GM18517 (cell line): ENCODE results near the gene CNN1.
A peak's percentile ranks its signal among the peaks of the same experiment; 100 is the strongest.

Experiments
- ATAC-seq: cut with Tn5 transposase; IDR thresholded peaks from one replicate; pipeline ENCODE4 v1.9.1; 2021; ENCODE audit warnings: mild to moderate bottlenecking, moderate library complexity; ENCODE audit not compliant: unreplicated experiment

CNN1 gene

GRCh38 chr19:11538232-11539036, at the start of gene CNN1:
CNN1 (plus strand) TSS chr19:11538851; CDS start chr19:11538928, 77 bp downstream.
- no peak for ATAC-seq

DNA sequence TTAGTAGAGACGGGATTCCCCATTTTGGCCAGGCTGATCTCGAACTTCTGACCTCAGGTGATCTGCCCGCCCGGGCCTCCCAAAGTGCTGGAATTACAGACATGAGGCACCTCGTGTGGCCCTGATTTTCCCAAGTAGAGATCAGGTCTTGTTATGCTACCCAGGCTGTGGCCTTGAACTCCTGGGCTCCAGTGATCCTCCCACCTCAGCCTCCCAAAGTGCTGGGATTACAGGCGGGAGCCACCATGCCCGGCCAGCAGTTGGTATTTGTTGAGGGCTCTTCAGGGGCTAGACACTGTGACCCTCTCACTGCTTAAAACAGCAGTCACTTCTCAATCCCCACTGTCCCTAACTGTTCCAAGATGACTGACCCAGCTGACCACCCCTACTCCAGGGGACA, 49.3 kb upstream of the CNN1 start:
- ATAC-seq: no peak

DNA sequence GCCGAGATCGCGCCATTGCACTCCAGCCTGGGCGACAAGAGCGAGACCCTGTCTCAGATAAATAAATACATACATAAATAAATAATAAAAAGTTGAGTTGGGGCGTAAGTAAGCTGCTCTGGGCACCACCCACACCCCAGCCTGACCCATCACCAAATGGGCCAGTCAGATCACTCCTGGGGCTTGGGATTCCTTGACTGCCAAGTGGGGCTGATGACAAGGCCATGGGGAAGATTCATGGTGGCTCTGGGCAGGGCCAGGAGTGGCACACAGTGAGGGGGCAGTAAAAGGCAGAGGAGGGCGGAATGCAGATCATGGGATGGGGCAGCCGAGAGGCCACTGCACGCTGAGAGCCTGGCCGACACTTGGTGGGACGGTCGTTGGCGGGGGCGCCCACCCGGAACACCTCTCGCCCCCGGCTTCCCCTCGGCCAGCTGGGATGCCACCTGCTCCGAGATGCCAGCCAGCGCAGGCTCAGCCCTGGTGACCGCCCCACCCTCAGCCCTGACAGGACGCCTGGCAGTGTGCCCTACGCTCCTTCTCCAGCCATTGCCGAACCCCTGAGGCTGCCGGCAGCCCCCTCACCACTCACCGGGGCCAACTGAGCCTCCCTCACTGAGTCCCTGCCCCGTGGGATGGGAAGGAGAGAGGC, 43.9 kb upstream of the CNN1 start:
- ATAC-seq: no peak

GRCh38 chr19:11495481-11495880, 43.2 kb upstream of the CNN1 start:
- no peak for ATAC-seq

DNA sequence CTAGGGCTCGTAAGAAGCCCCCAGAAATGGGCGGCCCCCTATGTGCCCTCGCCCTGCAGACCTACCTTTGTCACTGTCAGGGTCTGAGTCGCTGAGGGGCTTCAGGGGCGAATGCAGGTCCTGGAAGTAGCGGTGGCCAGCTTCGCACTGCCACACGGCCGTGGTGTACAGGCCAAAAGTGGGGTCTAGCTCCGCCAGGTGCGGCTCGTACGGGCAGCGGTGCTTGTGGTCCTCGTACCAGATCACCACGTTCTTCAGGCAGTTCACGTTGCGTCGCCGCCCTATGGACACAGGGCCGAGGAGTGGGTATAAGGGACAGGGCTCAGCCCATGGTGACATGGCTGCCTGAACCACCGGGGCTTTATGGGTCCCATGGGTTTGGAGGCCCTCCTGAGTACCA, 42.8 kb upstream of the CNN1 start:
- no peak for ATAC-seq

- ATAC-seq: no peak
Observed at GRCh38 chr19:11496391-11497163, 42.1 kb upstream of the CNN1 start.

DNA sequence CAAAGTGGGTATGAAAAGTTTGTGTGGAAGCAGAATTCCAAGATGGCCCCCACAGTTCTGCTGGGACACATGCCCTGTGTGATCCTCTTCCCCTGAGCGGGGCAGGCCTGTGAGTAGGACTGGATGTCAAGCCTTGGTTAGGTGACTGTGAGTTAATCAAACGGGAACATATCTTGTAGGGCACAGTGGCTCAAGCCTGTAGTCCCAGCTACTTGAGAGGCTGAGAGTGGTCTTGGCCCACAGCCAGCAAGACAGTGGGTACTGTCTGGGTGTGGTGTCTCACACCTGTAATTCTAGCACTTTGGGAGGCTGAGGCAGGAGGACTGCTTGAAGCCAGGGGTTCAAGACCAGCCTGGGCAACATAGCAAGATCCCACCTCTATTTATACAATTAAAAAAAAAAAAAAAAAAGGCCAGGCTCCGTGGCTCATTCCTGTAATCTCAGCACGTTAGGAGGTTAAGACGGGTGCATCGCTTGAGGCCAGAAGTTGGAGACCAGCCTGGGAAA, 39.4 kb upstream of the CNN1 start:
- no peak for ATAC-seq

DNA sequence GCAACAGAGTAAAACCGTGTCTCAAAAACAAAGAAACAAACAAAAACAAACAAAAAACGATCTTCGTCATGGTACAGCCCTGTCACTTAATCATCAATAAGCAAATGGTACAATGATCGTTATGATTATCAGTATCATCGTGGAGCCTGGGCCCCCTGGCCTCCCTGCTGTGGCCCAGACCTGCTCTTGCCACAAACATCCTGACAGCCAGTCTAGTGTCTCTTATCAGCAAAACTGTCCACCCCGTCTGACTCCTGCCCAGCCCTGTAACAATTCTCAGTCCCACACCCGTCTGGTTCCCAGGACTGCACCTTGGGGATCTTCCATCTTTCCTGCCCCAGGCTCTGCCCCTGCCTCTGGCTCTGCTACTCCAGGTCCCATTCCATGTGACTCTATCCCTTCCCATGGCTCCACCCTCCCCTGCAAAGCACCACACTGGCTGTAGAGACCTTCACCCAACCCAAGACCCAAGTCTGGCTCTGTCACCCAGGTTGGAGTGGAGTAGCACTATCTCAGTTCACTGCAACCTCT, 38.7 kb upstream of the CNN1 start:
- ATAC-seq: no peak

DNA sequence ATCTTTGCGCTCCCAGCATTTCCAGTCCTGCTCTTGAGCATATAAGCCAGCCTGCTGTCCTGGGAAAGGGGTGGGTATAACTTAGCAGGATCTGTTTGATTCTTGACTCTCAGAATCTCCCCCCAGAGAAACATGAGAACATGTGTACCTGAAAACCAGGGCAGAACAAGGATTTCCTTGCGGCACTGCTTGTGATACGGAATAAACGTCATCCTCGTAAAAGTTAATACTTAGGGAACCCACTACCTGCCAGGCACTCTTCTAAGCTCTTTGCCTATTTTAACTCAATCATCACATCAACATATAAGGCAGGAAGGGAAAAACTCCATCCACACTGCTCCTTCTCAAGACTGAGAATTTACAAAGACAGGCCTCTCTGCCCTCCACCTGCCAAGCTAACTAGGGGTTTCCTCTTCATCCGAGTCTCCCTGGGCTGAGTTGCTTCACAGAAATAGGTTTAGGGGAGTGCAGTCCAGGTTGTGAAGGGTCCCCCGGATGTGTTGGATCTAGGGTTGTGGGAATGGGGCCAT, 34.1 kb upstream of the CNN1 start:
- no peak for ATAC-seq

DNA sequence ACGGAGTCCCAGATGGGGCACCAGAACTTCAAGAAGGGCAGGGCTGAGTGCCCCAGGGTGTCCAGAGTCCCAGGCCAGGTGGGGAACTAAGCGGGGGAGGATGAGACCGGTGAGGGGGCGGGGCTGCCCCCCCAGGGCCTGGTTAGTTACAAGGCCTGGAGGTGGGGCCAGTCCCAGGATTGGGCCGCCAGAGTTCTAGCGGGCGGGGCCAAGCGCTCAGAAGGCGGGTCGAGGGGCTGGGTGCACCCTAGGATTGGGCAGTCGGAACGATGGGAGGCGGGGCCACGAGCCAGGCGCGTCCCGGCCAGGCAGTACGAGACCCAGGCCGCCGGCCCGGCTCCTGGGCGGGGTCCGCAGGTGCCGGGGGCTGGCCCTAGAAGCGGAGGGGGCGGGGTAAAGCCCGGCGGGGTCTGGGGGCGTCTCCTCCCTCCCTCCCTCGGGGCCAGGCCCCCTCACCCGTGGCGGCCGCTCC, 33.6 kb upstream of the CNN1 start:
- peak; percentile 86 for ATAC-seq

GRCh38 chr19:11505504-11506100, 33.0 kb upstream of the CNN1 start, which contains the start of gene ZNF653:
ZNF653 (minus strand) TSS chr19:11505839; CDS start chr19:11505786, 53 bp downstream.
- peak; percentile 43 for ATAC-seq

DNA sequence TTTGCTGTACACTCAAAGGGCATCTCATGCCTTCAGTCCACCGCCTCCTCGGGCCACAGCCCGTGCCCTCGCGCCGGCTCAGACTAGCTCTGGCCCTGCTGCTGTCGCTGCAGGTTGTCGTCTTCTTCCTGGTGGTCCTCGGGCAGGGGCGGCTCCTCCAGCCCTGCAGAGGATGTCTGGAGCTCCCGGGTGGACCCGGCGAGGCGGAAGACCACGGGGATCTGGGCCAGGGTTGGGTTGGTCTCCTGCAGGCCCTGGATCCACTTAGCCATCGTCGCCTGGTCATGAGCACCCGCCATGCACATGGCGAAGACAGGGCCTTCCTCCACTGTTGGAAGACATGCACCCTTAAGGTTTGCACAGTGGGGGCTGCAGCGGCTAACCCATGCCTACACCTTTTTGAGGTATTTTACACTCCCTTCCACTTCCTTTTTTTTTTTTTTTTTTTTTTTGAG, 32.5 kb upstream of the CNN1 start:
- peak; percentile 35 for ATAC-seq

GRCh38 chr19:11506967-11507366, 31.7 kb upstream of the CNN1 start:
- no peak for ATAC-seq

DNA sequence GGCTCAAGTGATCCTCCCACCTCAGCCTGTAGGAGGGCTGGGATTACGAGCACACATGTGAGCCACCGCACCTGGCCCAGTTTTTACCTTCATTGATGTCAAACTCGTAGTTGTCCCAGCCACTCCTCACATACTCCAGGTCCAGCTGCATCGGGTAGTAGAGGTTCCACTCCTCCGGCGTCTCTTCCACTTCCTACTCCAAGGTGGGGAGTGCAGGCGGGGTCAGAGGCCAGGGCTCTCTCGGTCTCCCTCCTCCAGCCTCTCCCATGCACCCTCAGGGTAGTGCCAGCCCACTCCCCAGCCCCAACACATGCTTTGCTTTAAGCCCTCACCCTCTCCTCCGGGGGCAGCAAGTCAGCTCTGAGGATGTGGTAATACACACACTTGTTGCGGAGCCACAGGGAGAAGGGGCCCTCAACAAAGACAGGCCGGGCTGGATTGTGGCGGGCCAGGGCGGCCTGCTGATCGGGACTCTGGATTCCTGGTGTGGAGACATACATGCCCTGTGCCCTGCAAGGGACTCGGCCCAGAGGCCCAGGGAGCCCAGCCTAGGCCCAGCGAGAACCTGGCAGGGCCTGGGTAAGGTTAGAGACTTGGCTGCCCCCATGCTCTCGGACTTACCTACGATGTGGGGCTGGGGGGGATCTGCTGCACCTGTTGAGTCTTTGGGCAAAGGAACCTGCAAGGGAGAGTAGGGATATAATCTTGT, 31.1 kb upstream of the CNN1 start:
- ATAC-seq: no peak

- no peak for ATAC-seq
Observed at GRCh38 chr19:11510444-11510843, 28.2 kb upstream of the CNN1 start.

- no peak for ATAC-seq
Observed at GRCh38 chr19:11513946-11514345, 24.7 kb upstream of the CNN1 start.

DNA sequence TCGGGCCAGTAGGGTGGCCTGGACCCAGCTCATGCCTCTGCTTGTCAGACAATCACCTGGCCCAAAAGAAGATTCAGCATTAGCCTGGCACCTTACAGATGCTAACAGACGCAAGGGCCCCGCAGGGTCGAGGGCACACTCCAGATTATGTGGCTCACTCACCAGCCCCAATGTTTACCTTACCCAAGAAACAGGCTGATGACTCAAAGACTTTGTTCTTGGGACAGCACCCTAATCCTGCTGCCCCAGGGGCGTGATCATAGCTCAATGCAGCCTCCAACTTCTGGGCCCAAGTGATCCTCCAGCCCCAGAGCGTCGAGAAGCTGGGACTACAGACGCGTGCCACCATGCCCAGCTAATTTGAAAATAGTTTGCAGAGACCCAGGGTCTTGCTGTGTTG, 19.5 kb upstream of the CNN1 start:
- no peak for ATAC-seq

GRCh38 chr19:11528551-11529341, 9.9 kb upstream of the CNN1 start, which contains the start of gene ECSIT:
ECSIT (minus strand) TSS chr19:11529134; CDS start chr19:11519170, 9,964 bp downstream.
- ATAC-seq: peak; percentile 94

DNA sequence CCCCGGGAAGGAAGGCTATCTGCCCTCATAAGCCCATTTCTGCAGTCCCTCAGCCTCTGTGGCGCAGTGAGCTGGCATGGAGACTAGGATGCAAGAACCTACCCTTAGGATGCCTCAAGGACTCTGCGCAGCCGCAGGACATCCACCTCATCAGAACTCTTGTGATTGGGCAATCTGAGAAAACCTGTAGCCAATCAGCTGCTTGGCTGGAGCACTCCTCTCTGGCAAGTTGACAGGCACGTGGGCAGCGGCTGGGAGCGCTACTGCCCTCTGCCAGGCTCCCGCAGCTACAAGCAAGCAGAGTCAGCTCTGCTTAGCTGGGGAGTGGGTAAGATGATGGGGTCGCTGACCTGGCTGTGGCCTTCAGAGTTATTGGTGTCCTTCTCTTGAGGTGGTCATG, 8.2 kb upstream of the CNN1 start:
- ATAC-seq: no peak
